IMR-90 (cell line): ENCODE measurements around the gene CST3. TPM values are rescaled to one million over a fixed set of nuclear protein-coding genes. Genes with fewer than 3 reads are reported as not detected.

Experiments used
- ATAC-seq: fragments of 200-7000 bp; cut with Tn5 transposase; 2 replicates; pipeline ENCODE4 v1.9.1; 2020; ENCODE audit warnings: low read depth, mild to moderate bottlenecking, moderate library complexity
- BruUV-seq: library from RNA; stranded (reverse); fragments of 400-500 nt; replicated peaks from 2 replicates; lab custom pipeline; 2021; lab: Mats Ljungman, UMichigan
- CTCF ChIA-PET: fragments of 300-600 bp; formaldehyde crosslinking; extraction: SDS; loops from one replicate; lab custom pipeline; 2021; ENCODE audit warnings: antibody characterized with exemption; lab: Yijun Ruan, JAX
- POLR2A ChIA-PET: fragments of 300-600 bp; sonication (Branson Sonifier 250); formaldehyde crosslinking; loops from one replicate; lab custom pipeline; 2022; ENCODE audit warnings: antibody characterized with exemption; ENCODE audit not compliant: unreplicated experiment; lab: Charles Lee
- DNase-seq: peaks from one replicate; pipeline ENCODE4 v3.0.0; 2013
- H2AFZ ChIP-seq: replicated peaks from 2 replicates; pipeline ENCODE3; 2013; ENCODE audit warnings: low read length, mild to moderate bottlenecking; ENCODE audit not compliant: poor library complexity
- H2AK5ac ChIP-seq: 2 replicates; pipeline ENCODE4 v1.6.1; 2013; ENCODE audit warnings: low read depth, low read length, inconsistent platforms
- H2AK9ac ChIP-seq: replicated peaks from 2 replicates; pipeline ENCODE3; 2013; ENCODE audit warnings: mild to moderate bottlenecking, low read depth, low read length, moderate library complexity; ENCODE audit not compliant: poor library complexity
- H2BK120ac ChIP-seq: 2 replicates; pipeline ENCODE4 v1.6.1; 2013; ENCODE audit warnings: low read depth, low read length, inconsistent platforms
- H2BK15ac ChIP-seq: 3 replicates; pipeline ENCODE4 v1.6.1; 2013; ENCODE audit warnings: low read depth, low read length, inconsistent platforms
- H2BK20ac ChIP-seq: 2 replicates; pipeline ENCODE4 v1.6.1; 2013; ENCODE audit warnings: low read depth, mild to moderate bottlenecking, inconsistent platforms, low read length, moderate library complexity
- H2BK5ac ChIP-seq: 2 replicates; pipeline ENCODE4 v1.6.1; 2013; ENCODE audit warnings: mild to moderate bottlenecking, low read depth, low read length, inconsistent platforms; ENCODE audit not compliant: poor library complexity, severe bottlenecking
- H3K14ac ChIP-seq: replicated peaks from 2 replicates; pipeline ENCODE4 v1.6.1; 2013; ENCODE audit warnings: low read depth, low read length, inconsistent platforms
- H3K18ac ChIP-seq: 2 replicates; pipeline ENCODE4 v1.6.1; 2013; ENCODE audit warnings: low read depth, low read length, control low read depth
- H3K23ac ChIP-seq: 2 replicates; pipeline ENCODE4 v1.6.1; 2013; ENCODE audit warnings: low read depth, low read length, inconsistent platforms
- H3K27ac ChIP-seq: 2 replicates; pipeline ENCODE4 v1.5.1; 2013; ENCODE audit warnings: mild to moderate bottlenecking, control low read depth, low read length; ENCODE audit not compliant: insufficient read depth
- H3K27me3 ChIP-seq: 2 replicates; pipeline ENCODE4 v1.6.1; 2013; ENCODE audit warnings: low read length; ENCODE audit not compliant: control insufficient read depth, insufficient read depth
- H3K36me3 ChIP-seq: 2 replicates; pipeline ENCODE4 v1.6.1; 2013; ENCODE audit warnings: low read length, mixed read lengths; ENCODE audit not compliant: control insufficient read depth, insufficient read depth
- H3K4ac ChIP-seq: 2 replicates; pipeline ENCODE4 v1.6.1; 2013; ENCODE audit warnings: low read depth, low read length, inconsistent platforms
- H3K4me1 ChIP-seq: 2 replicates; pipeline ENCODE4 v1.6.1; 2013; ENCODE audit warnings: low read length, mixed read lengths; ENCODE audit not compliant: control insufficient read depth, insufficient read depth
- H3K4me2 ChIP-seq: 2 replicates; pipeline ENCODE4 v1.6.1; 2013; ENCODE audit warnings: low read depth, mild to moderate bottlenecking, control low read depth, low read length, moderate library complexity
- H3K4me3 ChIP-seq: 2 replicates; pipeline ENCODE4 v1.5.1; 2013; ENCODE audit warnings: low read depth, mild to moderate bottlenecking, control low read depth, low read length, moderate library complexity; ENCODE audit not compliant: insufficient read depth
- H3K56ac ChIP-seq: 2 replicates; pipeline ENCODE4 v1.6.1; 2013; ENCODE audit warnings: low read length, inconsistent platforms; ENCODE audit not compliant: insufficient read depth; ENCODE audit errors: extremely low read depth
- H3K79me1 ChIP-seq, 2 experiments: 2 replicates each; pipeline ENCODE4 v1.6.1; 2013; ENCODE audit warnings: low read length in 2 of 2, inconsistent platforms in 1 of 2, low read depth in 1 of 2
- H3K9ac ChIP-seq: 2 replicates; pipeline ENCODE4 v1.6.1; 2013; ENCODE audit warnings: low read depth, low read length, control low read depth
- H3K9me1 ChIP-seq: 2 replicates; pipeline ENCODE4 v1.6.1; 2013; ENCODE audit warnings: low read length, inconsistent platforms; ENCODE audit not compliant: insufficient read depth
- H3K9me3 ChIP-seq: 2 replicates; pipeline ENCODE4 v1.6.1; 2013; ENCODE audit warnings: low read length; ENCODE audit not compliant: control insufficient read depth, insufficient read depth
- H4K20me1 ChIP-seq: 2 replicates; pipeline ENCODE4 v1.6.1; 2013; ENCODE audit warnings: low read length, inconsistent platforms; ENCODE audit not compliant: insufficient read depth
- H4K5ac ChIP-seq: 2 replicates; pipeline ENCODE4 v1.6.1; 2013; ENCODE audit warnings: mild to moderate bottlenecking, low read depth, low read length, control low read depth
- H4K8ac ChIP-seq, 2 experiments: 2 replicates each; pipeline ENCODE4 v1.6.1; 2013; ENCODE audit warnings: low read depth in 2 of 2, low read length in 2 of 2, control low read depth in 1 of 2, inconsistent platforms in 1 of 2
- H4K91ac ChIP-seq: 2 replicates; pipeline ENCODE4 v1.6.1; 2013; ENCODE audit warnings: low read depth, low read length, inconsistent platforms; ENCODE audit not compliant: insufficient read depth
- BHLHE40 ChIP-seq: fragments of 150-350 bp; IDR thresholded peaks from 2 replicates; pipeline ENCODE4 v1.6.1; 2016; ENCODE audit warnings: mild to moderate bottlenecking, low read depth, low read length
- CHD1 ChIP-seq: IDR thresholded peaks from 2 replicates; pipeline ENCODE4 v1.6.1; 2012; ENCODE audit warnings: low read depth, low read length, improper control_type of control experiment
- FOS ChIP-seq: fragments of 150-350 bp; IDR thresholded peaks from 2 replicates; pipeline ENCODE4 v1.6.1; 2016; ENCODE audit warnings: low read depth, low read length
- MAFK ChIP-seq: IDR thresholded peaks from 2 replicates; pipeline ENCODE4 v1.6.1; 2012; ENCODE audit warnings: low read depth, low read length, improper control_type of control experiment
- MAZ ChIP-seq: IDR thresholded peaks from 2 replicates; pipeline ENCODE4 v1.6.1; 2012; ENCODE audit warnings: low read depth, mild to moderate bottlenecking, low read length, improper control_type of control experiment, moderate library complexity, borderline replicate concordance
- MXI1 ChIP-seq: IDR thresholded peaks from 2 replicates; pipeline ENCODE4 v1.6.1; 2012; ENCODE audit warnings: low read depth, mild to moderate bottlenecking, low read length, moderate library complexity, borderline replicate concordance
- POLR2A ChIP-seq: IDR thresholded peaks from 2 replicates; pipeline ENCODE4 v1.6.1; 2012; ENCODE audit warnings: mild to moderate bottlenecking, low read depth, low read length
- RFX5 ChIP-seq: IDR thresholded peaks from 2 replicates; pipeline ENCODE4 v1.8.0; 2012; ENCODE audit warnings: low read depth, mild to moderate bottlenecking, low read length, moderate library complexity
- SMC3 ChIP-seq: fragments of 150-350 bp; IDR thresholded peaks from 2 replicates; pipeline ENCODE4 v1.6.1; 2016; ENCODE audit warnings: low read depth, mild to moderate bottlenecking, antibody characterized with exemption, low read length, moderate library complexity
- whole genome bisulfite sequencing, 2 experiments: methylation state at CpG; one replicate each; pipeline versions ENCODE4 v1.1.5 to v1.1.7; 2013; ENCODE audit warnings: missing lambda C conversion rate in 2 of 2; ENCODE audit not compliant: insufficient read length in 1 of 2; ENCODE audit errors: extremely low coverage in 2 of 2; 5-methylcytosine and 5-hydroxymethylcytosine counted together
- dilution Hi-C: fragments of 300-500 bp; cut with HindIII; formaldehyde crosslinking; loops from one replicate; pipeline ENCODE4 v1.14.3; 2018; ENCODE audit warnings: low sequenced_read_pairs; ENCODE audit not compliant: unreplicated experiment
- in situ Hi-C: fragments of 300-500 bp; cut with MboI; formaldehyde crosslinking; loops from 3 replicates; pipeline ENCODE4 v1.14.3; 2019; ENCODE audit warnings: low sequenced_read_pairs, inconsistent platforms, mixed read lengths
- intact Hi-C: fragments of 100-400 bp; cut with micrococcal nuclease; formaldehyde crosslinking; loops from 2 replicates; pipeline ENCODE4 v1.10.0; 2022
- polyA plus RNA-seq, 3 experiments: library from polyadenylated mRNA; depleted of rRNA; stranded (reverse); fragments of >200 nt; gene quantifications; 2 replicates each; pipeline ENCODE4 v1.2.3, GENCODE V29; 2012; ENCODE audit warnings: low replicate concordance in 1 of 3
- total RNA-seq: library from RNA; depleted of rRNA; stranded (reverse); fragments of >200 nt; gene quantifications from 2 replicates; pipeline ENCODE4 v1.2.3, GENCODE V29; 2012
- TF ChIP-seq, protein P1 (sequence below): fragments of 150-350 bp; IDR thresholded peaks from 2 replicates; pipeline ENCODE4 v1.6.1; 2016; ENCODE audit warnings: low read depth, mild to moderate bottlenecking, low read length, moderate library complexity, borderline replicate concordance
- TF ChIP-seq, protein P2 (sequence below): fragments of 150-350 bp; IDR thresholded peaks from 2 replicates; pipeline ENCODE4 v1.6.1; 2017; ENCODE audit warnings: mild to moderate bottlenecking, antibody characterized with exemption, low read length, low read depth

CST3 gene
- total and polyA plus RNA-seq, 2 of the 4 experiments (the other 2 are of a cell fraction): 26.0 to 471 TPM

DNA sequence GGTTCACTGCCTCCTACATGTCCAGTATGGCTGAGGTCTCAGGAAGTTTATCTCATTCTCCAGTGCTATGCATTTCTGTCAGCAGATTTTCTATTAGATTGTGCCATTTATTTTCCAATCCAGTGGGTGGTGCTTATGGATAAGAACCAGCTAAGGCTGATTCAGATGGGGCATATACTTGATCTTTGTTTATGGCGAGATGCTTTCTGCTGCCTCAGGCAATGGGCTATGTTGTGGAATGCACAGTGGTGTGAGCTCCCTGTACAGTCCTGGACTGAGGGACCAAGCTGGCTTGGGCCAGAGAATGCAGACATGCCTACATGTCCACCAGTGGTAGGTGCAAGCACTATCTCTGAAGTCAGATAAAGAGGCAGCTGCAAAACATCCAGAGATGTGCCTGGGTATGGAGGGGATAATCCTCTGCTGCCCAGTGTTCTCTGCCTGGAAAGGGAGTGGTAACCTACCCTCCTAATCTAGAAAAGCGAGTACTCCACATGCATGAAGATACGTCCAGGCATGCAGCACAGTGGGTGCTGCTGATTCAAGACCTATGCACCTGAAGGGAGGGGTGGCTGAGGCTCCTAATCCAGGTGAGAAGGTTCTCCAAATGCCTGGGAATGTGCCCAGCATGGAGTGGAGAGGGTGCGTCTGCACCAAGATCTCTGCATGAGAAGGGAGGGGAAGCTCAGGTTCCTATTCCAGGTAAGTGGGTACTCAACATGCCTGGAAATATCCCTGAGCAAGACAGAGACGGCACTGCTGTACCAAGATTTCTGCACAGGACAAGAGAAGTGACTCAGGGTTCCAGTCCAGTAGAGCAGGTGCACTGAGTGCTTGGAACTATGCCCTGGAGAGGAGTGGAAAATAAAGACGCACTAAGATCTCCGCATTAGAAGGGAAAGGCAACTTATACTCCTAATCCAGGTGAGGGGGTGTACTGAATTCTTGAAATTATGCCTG, 41.7 kb upstream of the CST3 start:
- no peak overlapping the region for H3K9ac ChIP-seq
- H2AK5ac ChIP-seq: no peak overlapping the region
- BruUV-seq: no TSS peak
- H3K9me1 ChIP-seq: no peaks in the 10 kb centered on the region
- in situ Hi-C loops: no loop called here
- no peak overlapping the region for H2AFZ ChIP-seq
- H3K27me3 ChIP-seq: peaks cover 4% of the 10 kb centered on the region
- no peak overlapping the region for H3K23ac ChIP-seq
- no peak overlapping the region for H2AK9ac ChIP-seq
- no peaks in the 10 kb centered on the region for H3K79me1 ChIP-seq
- ChIA-PET CTCF (no interaction called here), POLR2A (no interaction called here)
- H2BK20ac ChIP-seq: no peak overlapping the region
- H3K4ac ChIP-seq: no peak overlapping the region
- no peak overlapping the region for H3K18ac ChIP-seq
- H3K14ac ChIP-seq: no peak overlapping the region
- no peaks in the 10 kb centered on the region for H3K4me1 ChIP-seq
- no peak overlapping the region for H2BK15ac ChIP-seq
- H3K56ac ChIP-seq: no peak overlapping the region
- intact Hi-C loops: no loop called here
- ATAC-seq (no peak), DNase-seq (no peak)
- H4K20me1 ChIP-seq: no peaks in the 10 kb centered on the region
- H3K36me3 ChIP-seq: no peaks in the 10 kb centered on the region
- 54% methylated on average over 2 of the region's 7 CpGs; no CpG with 5 or more reads in 1 of the 2 experiments for WGBS, 2 experiments
- no peak overlapping the region for H4K8ac ChIP-seq
- H4K5ac ChIP-seq: no peak overlapping the region
- no peak overlapping the region for H3K27ac ChIP-seq
- dilution Hi-C loops: no loop called here
- TF ChIP-seq, protein P1, sequence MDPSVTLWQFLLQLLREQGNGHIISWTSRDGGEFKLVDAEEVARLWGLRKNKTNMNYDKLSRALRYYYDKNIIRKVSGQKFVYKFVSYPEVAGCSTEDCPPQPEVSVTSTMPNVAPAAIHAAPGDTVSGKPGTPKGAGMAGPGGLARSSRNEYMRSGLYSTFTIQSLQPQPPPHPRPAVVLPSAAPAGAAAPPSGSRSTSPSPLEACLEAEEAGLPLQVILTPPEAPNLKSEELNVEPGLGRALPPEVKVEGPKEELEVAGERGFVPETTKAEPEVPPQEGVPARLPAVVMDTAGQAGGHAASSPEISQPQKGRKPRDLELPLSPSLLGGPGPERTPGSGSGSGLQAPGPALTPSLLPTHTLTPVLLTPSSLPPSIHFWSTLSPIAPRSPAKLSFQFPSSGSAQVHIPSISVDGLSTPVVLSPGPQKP: no peak
- no peak for TF ChIP-seq BHLHE40
- TF ChIP-seq MAZ: no peak
- TF ChIP-seq FOS: no peak
- TF ChIP-seq, protein P2, sequence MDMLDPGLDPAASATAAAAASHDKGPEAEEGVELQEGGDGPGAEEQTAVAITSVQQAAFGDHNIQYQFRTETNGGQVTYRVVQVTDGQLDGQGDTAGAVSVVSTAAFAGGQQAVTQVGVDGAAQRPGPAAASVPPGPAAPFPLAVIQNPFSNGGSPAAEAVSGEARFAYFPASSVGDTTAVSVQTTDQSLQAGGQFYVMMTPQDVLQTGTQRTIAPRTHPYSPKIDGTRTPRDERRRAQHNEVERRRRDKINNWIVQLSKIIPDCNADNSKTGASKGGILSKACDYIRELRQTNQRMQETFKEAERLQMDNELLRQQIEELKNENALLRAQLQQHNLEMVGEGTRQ: no peak
- TF ChIP-seq SMC3: no peak
- no peak for TF ChIP-seq RFX5
- TF ChIP-seq CHD1: no peak
- no peak for TF ChIP-seq POLR2A
- no peak for TF ChIP-seq MXI1
- no peak for TF ChIP-seq MAFK
- H3K4me3 ChIP-seq: no peak overlapping the region
- H4K91ac ChIP-seq: no peak overlapping the region
- no peaks in the 10 kb centered on the region for H3K9me3 ChIP-seq
- no peak overlapping the region for H2BK5ac ChIP-seq
- no peak overlapping the region for H3K4me2 ChIP-seq
- no peak overlapping the region for H2BK120ac ChIP-seq
